Astrocyte (in vitro differentiated cells and primary cell): ENCODE results near the gene KRTAP4-7. TPM values are rescaled to one million over a fixed set of nuclear protein-coding genes. Genes with fewer than 3 reads are reported as not detected.
"Not testable (repeated sequence)": the region's sequence is repeated elsewhere in the genome, so short reads cannot be mapped to it uniquely, and the experiment has no call there.

Experiments used
- DNase-seq: peaks from one replicate; pipeline ENCODE4 v3.0.0-alpha.2; 2010; ENCODE audit warnings: low read depth
- FAIRE-seq: peaks from 2 replicates; lab custom pipeline; 2011; peaks lifted over from hg19 to GRCh38; lab: Jason Lieb, UNC
- H2AFZ ChIP-seq: 2 replicates; pipeline ENCODE4 v1.6.0; 2012; ENCODE audit warnings: low read depth, low read length, inconsistent platforms
- H3K27ac ChIP-seq: 2 replicates; pipeline ENCODE4 v1.5.1; 2011; ENCODE audit warnings: low read depth, low read length, inconsistent platforms
- H3K27me3 ChIP-seq: 2 replicates; pipeline ENCODE4 v1.6.0; 2011; ENCODE audit warnings: low read length, inconsistent platforms; ENCODE audit not compliant: insufficient read depth
- H3K36me3 ChIP-seq: 2 replicates; pipeline ENCODE4 v1.5.1; 2011; ENCODE audit warnings: low read length, inconsistent platforms; ENCODE audit not compliant: insufficient read depth
- H3K4me1 ChIP-seq: 2 replicates; pipeline ENCODE4 v1.5.1; 2011; ENCODE audit warnings: low read length, inconsistent platforms; ENCODE audit not compliant: insufficient read depth
- H3K4me2 ChIP-seq: 2 replicates; pipeline ENCODE4 v1.6.0; 2012; ENCODE audit warnings: low read length, inconsistent platforms
- H3K4me3 ChIP-seq: 2 replicates; pipeline ENCODE4 v1.5.1; 2011; ENCODE audit warnings: low read depth, mild to moderate bottlenecking, low read length, inconsistent platforms; ENCODE audit not compliant: insufficient read depth
- H3K79me2 ChIP-seq: 2 replicates; pipeline ENCODE4 v1.6.0; 2012; ENCODE audit warnings: mild to moderate bottlenecking, low read length, inconsistent platforms; ENCODE audit not compliant: insufficient read depth
- H3K9ac ChIP-seq: 2 replicates; pipeline ENCODE4 v1.6.0; 2012; ENCODE audit warnings: mild to moderate bottlenecking, low read length, inconsistent platforms
- H3K9me3 ChIP-seq: 2 replicates; pipeline ENCODE4 v1.5.1; 2012; ENCODE audit warnings: low read depth, mild to moderate bottlenecking, low read length, inconsistent platforms; ENCODE audit not compliant: insufficient read depth
- H4K20me1 ChIP-seq: 2 replicates; pipeline ENCODE4 v1.6.0; 2012; ENCODE audit warnings: low read length, inconsistent platforms; ENCODE audit not compliant: insufficient read depth
- H3K27ac Mint-ChIP-seq: one replicate; pipeline ENCODE4 v1.8.0; 2021; ENCODE audit warnings: mild to moderate bottlenecking, mixed read lengths; ENCODE audit not compliant: unreplicated experiment
- H3K27me3 Mint-ChIP-seq: one replicate; pipeline ENCODE4 v1.8.0; 2021; ENCODE audit warnings: low read depth, mixed read lengths; ENCODE audit not compliant: unreplicated experiment
- H3K36me3 Mint-ChIP-seq: one replicate; pipeline ENCODE4 v1.8.0; 2021; ENCODE audit warnings: low read depth, mixed read lengths; ENCODE audit not compliant: unreplicated experiment
- H3K4me1 Mint-ChIP-seq: one replicate; pipeline ENCODE4 v1.8.0; 2021; ENCODE audit warnings: low read depth, mixed read lengths; ENCODE audit not compliant: unreplicated experiment
- H3K4me3 Mint-ChIP-seq: one replicate; pipeline ENCODE4 v1.8.0; 2021; ENCODE audit warnings: mild to moderate bottlenecking, moderate library complexity, mixed read lengths; ENCODE audit not compliant: unreplicated experiment
- H3K9me3 Mint-ChIP-seq: one replicate; pipeline ENCODE4 v1.8.0; 2021; ENCODE audit warnings: mild to moderate bottlenecking, mixed read lengths; ENCODE audit not compliant: unreplicated experiment
- CTCF ChIP-seq: IDR thresholded peaks from 2 replicates; pipeline ENCODE4 v1.5.1; 2011; ENCODE audit warnings: low read depth, mild to moderate bottlenecking, inconsistent platforms, low read length, moderate library complexity; ENCODE audit not compliant: insufficient read depth
- EZH2 ChIP-seq: IDR thresholded peaks from 2 replicates; pipeline ENCODE4 v1.6.1; 2012; ENCODE audit warnings: mild to moderate bottlenecking, low read length, inconsistent platforms; ENCODE audit not compliant: insufficient read depth
- total RNA-seq: library from RNA; stranded (reverse); gene quantifications from 2 replicates; pipeline ENCODE4 v1.2.1, GENCODE V29; 2021

KRTAP4-7 gene
- total RNA-seq, 1 donor from 2014 or later = not detected

- Mint-ChIP-seq H3K4me1 (no peaks in the 10 kb centered on the region), H3K4me3 (no peak overlapping the region), H3K9me3 (no peaks in the 10 kb centered on the region), H3K27ac (no peak overlapping the region), H3K27me3 (no peaks in the 10 kb centered on the region), H3K36me3 (no peaks in the 10 kb centered on the region)
- Histone ChIP-seq H2AFZ (no peak overlapping the region), H4K20me1 (no peaks in the 10 kb centered on the region), H3K4me2 (no peak overlapping the region), H3K9me3 (no peaks in the 10 kb centered on the region), H3K4me3 (no peak overlapping the region), H3K9ac (no peak overlapping the region), H3K27ac (no peak overlapping the region), H3K36me3 (no peaks in the 10 kb centered on the region), H3K27me3 (no peaks in the 10 kb centered on the region), H3K4me1 (peaks cover 1% of the 10 kb centered on the region), H3K79me2 (no peaks in the 10 kb centered on the region)
- no peak for DNase-seq
- no peak for TF ChIP-seq EZH2
- no peak for TF ChIP-seq CTCF
- no peak for FAIRE-seq
Measured at GRCh38 chr17:41042953-41043352, 41.0 kb upstream of the KRTAP4-7 start.

GRCh38 chr17:41046735-41047465, 37.0 kb upstream of the KRTAP4-7 start, which contains the start of gene KRTAP2-1:
KRTAP2-1 (minus strand) TSS chr17:41047316; CDS start chr17:41047267, 49 bp downstream.
- not testable (repeated sequence) for H3K36me3 Mint-ChIP-seq, H3K27me3 ChIP-seq, H3K79me2 ChIP-seq, H4K20me1 ChIP-seq, H3K4me3 ChIP-seq, DNase-seq, H2AFZ ChIP-seq, H3K9me3 ChIP-seq, H3K27me3 Mint-ChIP-seq, H3K36me3 ChIP-seq, H3K4me3 Mint-ChIP-seq, FAIRE-seq, H3K9me3 Mint-ChIP-seq
- Histone ChIP-seq H3K4me1 (peaks cover 14% of the 10 kb centered on the region), H3K9ac (peak within 1 kb of the TSS; percentile 66), H3K27ac (peak within 1 kb of the TSS; percentile 87), H3K4me2 (peak within 1 kb of the TSS; percentile 63)
- peaks cover 12% of the 10 kb centered on the region for H3K4me1 Mint-ChIP-seq
- H3K27ac Mint-ChIP-seq = peak within 1 kb of the TSS; percentile 55

- FAIRE-seq = peak; percentile 99
Measured at GRCh38 chr17:41048441-41048840, 35.5 kb upstream of the KRTAP4-7 start.

More at GRCh38 chr17:41048441-41048840, 35.5 kb upstream of the KRTAP4-7 start:
- Histone ChIP-seq H3K9me3 (no peaks in the 10 kb centered on the region), H4K20me1 (no peaks in the 10 kb centered on the region), H3K4me2 (peak overlapping the region; percentile 63), H3K4me3 (peak overlapping the region; percentile 24), H3K36me3 (no peaks in the 10 kb centered on the region), H2AFZ (peak overlapping the region; percentile 48), H3K79me2 (no peaks in the 10 kb centered on the region), H3K27me3 (no peaks in the 10 kb centered on the region), H3K4me1 (peaks cover 14% of the 10 kb centered on the region), H3K27ac (peak overlapping the region; percentile 87), H3K9ac (peak overlapping the region; percentile 66)
- peak; percentile 67 for DNase-seq
- Mint-ChIP-seq H3K27ac (peak overlapping the region; percentile 72), H3K36me3 (no peaks in the 10 kb centered on the region), H3K9me3 (no peaks in the 10 kb centered on the region), H3K4me1 (peaks cover 14% of the 10 kb centered on the region), H3K4me3 (no peak overlapping the region), H3K27me3 (no peaks in the 10 kb centered on the region)
- no peak for TF ChIP-seq CTCF
